WTC11 (cell line): ENCODE measurements around the gene ZNF646.

Experiments used
- FOXP1 ChIP-seq: sonication (generic); formaldehyde crosslinking; IDR thresholded peaks from 2 replicates; pipeline ENCODE4 v1.8.0; 2022; ENCODE audit warnings: missing genetic modification reagents, mild to moderate bottlenecking, moderate library complexity, borderline replicate concordance
- TF ChIP-seq, protein P1 (sequence below): sonication (generic); formaldehyde crosslinking; IDR thresholded peaks from 2 replicates; pipeline ENCODE4 v1.8.0; 2022; ENCODE audit warnings: mild to moderate bottlenecking, missing genetic modification reagents

- TF ChIP-seq, protein P1, sequence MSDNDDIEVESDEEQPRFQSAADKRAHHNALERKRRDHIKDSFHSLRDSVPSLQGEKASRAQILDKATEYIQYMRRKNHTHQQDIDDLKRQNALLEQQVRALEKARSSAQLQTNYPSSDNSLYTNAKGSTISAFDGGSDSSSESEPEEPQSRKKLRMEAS (CRISPR knock-in tag), result no peak
- no peak for TF ChIP-seq FOXP1 (CRISPR knock-in tag)
Observed at GRCh38 chr16:31083556-31083955, 9.3 kb downstream of the ZNF646 start.
